DMS53 treated with DMSO at 0.1 percent for 48 hours (cell line): ENCODE data around the gene ZNF394.
"Not testable (repeated sequence)": the region's sequence is repeated elsewhere in the genome, so short reads cannot be mapped to it uniquely, and the experiment has no call there.

Experiments used
- DNase-seq: peaks from one replicate; lab custom pipeline; 2025; ENCODE audit not compliant: unreplicated experiment; lab: John Stamatoyannopoulos, UW

The ZNF394 gene

GRCh38 chr7:99499721-99500636 lies at the start of gene ZNF394:
TSS of gene ZNF394 (minus strand) at chr7:99500281. CDS start at chr7:99500093, 188 bp downstream.
- peak; percentile 90 for DNase-seq

GRCh38 chr7:99549545-99549944 lies 49.5 kb upstream of the ZNF394 start:
- DNase-seq, result not testable (repeated sequence)

DNA sequence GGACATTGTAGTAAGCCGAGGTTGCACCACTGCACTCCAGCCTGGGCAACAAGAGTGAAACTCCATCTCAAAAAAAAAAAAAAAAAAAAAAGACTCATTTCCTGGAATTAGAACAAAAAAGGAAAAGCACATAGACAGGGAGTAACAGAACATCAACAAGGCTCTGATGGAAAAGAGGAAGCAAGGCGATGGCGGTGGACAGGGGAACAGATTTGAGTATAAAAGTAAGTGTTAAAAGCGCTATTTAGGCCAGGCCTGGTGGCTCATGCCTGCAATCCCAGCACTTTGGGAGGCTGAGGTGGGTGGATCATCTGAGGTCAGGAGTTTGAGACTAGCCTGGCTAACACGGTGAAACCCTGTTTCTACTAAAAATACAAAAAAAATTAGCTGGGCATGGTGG lies 45.2 kb upstream of the ZNF394 start:
- not testable (repeated sequence) for DNase-seq

DNA sequence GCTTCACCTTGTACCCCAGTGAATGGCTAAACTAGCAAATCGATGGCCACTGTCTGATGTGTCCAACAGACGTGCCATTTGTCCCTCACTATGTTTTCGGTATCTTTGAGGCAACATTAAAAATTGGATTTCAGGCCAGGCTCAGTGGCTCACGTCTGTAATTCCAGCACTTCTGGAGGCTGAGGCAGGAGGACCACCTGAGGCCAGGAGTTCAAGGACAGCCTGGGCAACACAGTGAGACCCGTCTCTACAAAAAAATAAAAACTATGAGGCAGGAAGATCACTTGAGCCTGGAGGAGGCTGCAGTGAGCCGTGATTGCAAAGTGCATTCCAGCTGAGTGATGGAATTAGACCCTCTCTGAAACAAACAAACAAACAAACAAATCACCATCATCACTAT lies 43.8 kb upstream of the ZNF394 start:
- DNase-seq, result no peak

GRCh38 chr7:99543081-99543671 lies 43.1 kb upstream of the ZNF394 start:
- DNase-seq, result no peak

- DNase-seq, result no peak
Observed at GRCh38 chr7:99541212-99541611, 41.1 kb upstream of the ZNF394 start.

GRCh38 chr7:99540542-99540941 lies 40.5 kb upstream of the ZNF394 start:
- no peak for DNase-seq

DNA sequence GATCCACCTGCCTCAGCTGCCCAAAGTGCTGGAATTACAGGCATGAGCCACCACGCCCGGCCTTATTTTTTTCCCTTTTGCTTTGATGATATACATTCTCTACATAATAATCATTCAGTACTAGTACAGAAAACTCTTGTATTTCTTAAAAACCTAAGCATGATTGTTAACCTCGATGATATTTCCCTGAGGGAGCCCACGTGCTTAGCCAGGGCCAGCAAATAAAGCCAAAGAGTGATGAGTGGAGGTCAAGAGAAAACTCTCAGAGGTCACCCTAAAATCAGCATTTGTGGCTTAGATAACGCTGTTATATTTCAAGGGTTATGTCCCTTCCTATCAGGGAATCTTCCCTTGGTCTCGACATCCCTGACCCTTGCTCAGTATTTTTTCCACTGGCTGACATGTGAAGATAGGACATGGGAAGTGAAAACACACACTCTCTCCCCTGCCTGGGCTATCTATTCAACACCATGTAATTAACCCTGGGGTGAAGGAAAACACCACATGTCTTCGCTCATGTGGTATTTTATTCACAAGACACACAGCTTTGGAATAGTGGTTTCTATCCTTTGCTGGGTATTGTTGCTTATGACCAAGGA lies 39.2 kb upstream of the ZNF394 start:
- DNase-seq, result no peak

GRCh38 chr7:99535667-99536066 lies 35.6 kb upstream of the ZNF394 start:
- DNase-seq, result no peak

DNA sequence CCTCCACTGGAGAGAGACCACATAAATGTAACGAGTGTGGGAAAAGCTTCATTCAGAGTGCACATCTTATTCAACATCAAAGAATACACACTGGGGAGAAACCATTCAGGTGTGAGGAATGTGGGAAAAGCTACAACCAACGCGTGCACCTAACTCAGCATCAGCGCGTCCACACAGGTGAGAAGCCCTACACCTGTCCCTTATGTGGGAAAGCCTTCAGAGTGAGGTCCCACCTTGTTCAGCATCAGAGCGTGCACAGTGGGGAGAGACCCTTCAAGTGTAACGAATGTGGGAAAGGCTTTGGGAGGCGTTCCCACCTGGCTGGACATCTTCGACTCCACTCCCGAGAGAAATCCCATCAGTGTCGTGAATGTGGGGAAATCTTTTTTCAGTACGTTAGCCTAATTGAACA lies 31.3 kb upstream of the ZNF394 start:
- no peak for DNase-seq

DNA sequence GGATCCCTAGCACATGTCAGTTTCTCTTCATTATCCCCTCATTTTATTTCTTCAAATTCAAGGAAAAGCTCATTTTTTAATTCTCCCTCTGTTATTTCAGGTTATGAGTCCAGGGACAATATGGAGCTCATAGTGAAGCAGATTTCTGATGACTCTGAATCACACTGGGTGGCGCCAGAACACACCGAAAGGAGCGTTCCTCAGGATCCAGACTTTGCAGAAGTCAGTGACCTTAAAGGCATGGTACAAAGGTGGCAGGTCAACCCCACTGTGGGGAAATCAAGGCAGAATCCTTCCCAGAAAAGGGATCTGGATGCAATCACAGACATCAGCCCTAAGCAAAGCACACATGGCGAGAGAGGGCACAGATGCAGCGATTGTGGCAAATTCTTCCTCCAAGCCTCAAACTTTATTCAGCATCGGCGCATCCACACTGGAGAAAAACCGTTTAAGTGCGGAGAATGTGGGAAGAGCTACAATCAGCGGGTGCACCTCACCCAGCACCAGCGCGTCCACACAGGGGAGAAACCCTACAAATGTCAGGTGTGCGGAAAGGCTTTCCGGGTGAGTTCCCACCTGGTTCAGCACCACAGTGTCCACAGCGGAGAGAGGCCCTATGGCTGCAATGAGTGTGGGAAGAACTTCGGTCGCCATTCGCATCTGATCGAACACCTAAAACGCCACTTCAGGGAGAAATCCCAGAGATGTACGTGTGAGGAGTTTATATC lies 25.8 kb upstream of the ZNF394 start:
- peak; percentile 4 for DNase-seq

- no peak for DNase-seq
Observed at GRCh38 chr7:99521399-99521798, 21.3 kb upstream of the ZNF394 start.

DNA sequence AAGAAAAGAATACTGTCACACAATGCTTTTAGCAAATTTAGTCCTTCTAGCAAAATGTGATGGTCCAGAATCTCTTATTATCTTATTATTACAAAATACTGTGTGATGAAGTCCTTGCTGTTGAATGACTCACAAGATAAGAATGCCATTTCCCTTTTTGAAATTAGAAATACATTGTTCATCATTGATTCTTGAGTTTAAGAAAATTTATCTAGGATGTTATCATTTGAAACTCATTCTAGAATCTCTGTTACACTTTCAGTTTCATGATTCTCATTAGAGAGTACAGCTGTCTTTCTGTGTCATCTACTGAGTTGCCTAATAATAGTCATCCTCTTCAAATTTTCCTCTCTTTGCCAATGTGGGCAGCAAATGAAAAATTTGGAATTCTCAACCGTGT lies 14.0 kb upstream of the ZNF394 start:
- no peak for DNase-seq

DNA sequence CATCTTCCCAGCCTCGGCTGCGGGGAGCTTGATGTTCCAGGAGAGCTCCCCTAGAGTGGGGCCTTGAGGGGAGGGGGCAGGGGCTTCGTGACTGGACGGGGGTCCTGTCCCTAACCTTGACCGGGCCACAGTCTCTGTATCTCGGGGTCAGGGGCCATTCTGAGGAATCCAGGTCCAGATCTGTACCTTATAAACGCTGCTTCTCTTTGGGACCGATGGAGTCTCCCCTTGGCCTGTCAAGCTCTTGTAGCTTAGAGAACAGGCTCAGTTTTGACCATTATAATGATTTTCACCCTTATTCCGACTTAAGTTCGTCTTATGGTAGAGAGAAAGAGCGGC lies 5.2 kb upstream of the ZNF394 start:
- no peak for DNase-seq

GRCh38 chr7:99504603-99505323 lies 4.7 kb upstream of the ZNF394 start, which contains the start of gene ZKSCAN5:
TSS of gene ZKSCAN5 (plus strand) at chr7:99504662. CDS start at chr7:99506045, 1,383 bp downstream.
- DNase-seq, result peak; percentile 98

DNA sequence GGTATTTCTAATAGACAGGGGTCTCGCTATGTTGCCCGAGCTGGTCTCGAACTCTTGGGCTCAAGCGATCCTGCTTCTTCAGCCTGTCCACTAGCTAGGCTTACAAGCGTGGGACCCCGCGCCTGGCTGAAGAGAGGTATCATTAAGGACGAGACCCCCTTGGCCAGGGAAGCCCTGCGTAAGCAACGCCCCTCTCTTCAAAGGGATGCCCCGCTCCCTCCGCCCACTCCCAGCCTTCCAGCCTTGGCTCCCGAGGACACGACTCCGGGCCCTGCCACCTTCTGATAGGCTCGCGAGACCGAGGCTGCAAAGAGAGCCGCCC lies 4.2 kb upstream of the ZNF394 start:
- no peak for DNase-seq

DNA sequence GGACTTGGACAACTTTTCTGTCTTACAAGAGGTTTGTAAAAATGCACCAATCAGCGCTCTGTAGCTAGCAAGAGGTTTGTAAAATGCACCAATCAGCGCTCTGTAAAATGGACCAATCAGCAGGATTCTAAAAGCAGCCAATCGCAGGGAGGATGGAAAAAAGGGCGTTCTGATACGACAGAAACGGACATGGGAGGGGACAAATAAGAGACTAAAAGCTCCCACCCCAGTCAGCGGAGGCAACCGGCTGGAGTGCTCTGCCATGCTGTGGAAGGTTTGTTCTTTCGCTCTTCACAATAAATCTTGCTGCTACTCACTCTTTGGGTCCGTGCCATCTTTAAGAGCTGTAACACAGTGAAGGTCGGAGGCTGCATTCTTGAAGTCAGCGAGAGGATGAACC lies 1.2 kb upstream of the ZNF394 start:
- DNase-seq, result not testable (repeated sequence)

DNA sequence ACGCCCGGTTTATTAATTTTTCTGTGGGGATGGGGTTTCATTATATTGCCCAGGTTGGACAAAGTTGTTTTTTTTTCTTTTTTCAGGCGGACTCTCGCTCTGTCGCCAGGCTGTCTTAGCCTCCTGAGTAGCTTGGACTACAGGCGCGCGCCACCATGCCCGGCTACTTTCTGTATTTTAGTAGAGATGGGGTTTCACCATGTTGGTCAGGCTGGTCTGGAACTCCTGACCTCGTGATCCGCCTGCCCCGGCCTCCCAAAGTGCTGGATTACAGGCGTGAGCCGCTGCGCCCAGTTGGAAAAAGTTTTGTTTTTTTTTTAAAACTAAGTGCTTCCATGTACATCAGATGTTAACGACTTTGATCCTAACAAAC lies 542 bp upstream of the ZNF394 start:
- DNase-seq, result no peak

- DNase-seq, result no peak
Observed at GRCh38 chr7:99499371-99499720, 735 bp downstream of the ZNF394 start.

DNA sequence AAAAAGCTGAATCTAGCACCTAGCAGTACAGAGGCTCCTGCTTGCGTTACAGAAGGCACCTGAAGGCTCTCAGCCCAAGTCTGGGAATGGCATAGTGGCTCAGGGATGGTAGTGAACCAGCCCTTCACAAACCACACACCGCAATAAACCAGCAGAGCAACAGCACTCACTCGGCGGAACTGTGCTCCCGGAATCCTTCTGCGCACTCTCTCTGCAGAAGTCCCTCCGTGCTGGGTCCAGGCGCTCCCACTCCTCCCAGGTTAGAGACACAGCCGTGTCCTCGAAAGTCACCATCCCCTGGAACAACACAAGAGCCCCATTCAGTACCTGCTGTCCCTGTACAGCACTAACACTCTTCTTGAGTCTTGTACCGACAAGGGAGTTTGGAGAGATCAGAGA lies 1.5 kb downstream of the ZNF394 start:
- DNase-seq, result no peak
